B cell (primary cell): ENCODE data around the gene C17orf114.

Source experiments
- CTCF ChIP-seq: fragments of 200-600 bp; IDR thresholded peaks from one replicate; pipeline ENCODE4 v1.8.0; 2022; ENCODE audit warnings: antibody characterized with exemption, mild to moderate bottlenecking
- EZH2 ChIP-seq: IDR thresholded peaks from 2 replicates; pipeline ENCODE4 v1.6.1; 2012; ENCODE audit warnings: borderline replicate concordance, low read depth, mild to moderate bottlenecking, moderate library complexity, low read length; ENCODE audit not compliant: insufficient read depth, poor library complexity, severe bottlenecking

DNA sequence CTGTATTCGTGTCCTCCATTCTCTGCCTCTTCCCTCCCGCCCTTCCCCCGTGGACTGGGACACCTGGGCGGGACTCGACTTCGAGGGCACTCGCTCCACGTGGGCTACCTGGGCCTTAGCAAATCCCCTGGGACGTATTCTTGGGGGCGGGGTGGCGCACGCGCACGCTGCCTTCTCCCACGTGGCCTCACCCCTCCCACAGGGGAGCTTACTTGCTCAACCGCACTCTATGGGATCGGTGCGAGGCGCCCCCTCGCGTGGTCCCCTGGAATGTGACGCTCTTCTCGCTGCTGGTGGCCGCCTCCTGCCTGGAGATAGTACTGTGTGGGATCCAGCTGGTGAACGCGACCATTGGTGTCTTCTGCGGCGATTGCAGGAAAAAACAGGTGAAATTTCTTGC is 19.5 kb downstream of the C17orf114 start:
- TF ChIP-seq CTCF (no peak), EZH2 (no peak)
